D721Med (cell line): ENCODE results near the gene NEGR1.
A peak's percentile ranks its signal among the peaks of the same experiment; 100 is the strongest.

Source experiments
- DNase-seq: peaks from one replicate; pipeline ENCODE4 v3.0.0; 2011; ENCODE audit warnings: low spot score; ENCODE audit not compliant: insufficient read length
- FAIRE-seq: peaks from 2 replicates; lab custom pipeline; 2011; peaks lifted over from hg19 to GRCh38; lab: Jason Lieb, UNC
- CTCF ChIP-seq: IDR thresholded peaks from 2 replicates; pipeline ENCODE4 v1.5.1; 2012; ENCODE audit warnings: mild to moderate bottlenecking, control low read depth; ENCODE audit not compliant: insufficient read depth; ENCODE audit errors: missing control alignments

Gene NEGR1

DNA sequence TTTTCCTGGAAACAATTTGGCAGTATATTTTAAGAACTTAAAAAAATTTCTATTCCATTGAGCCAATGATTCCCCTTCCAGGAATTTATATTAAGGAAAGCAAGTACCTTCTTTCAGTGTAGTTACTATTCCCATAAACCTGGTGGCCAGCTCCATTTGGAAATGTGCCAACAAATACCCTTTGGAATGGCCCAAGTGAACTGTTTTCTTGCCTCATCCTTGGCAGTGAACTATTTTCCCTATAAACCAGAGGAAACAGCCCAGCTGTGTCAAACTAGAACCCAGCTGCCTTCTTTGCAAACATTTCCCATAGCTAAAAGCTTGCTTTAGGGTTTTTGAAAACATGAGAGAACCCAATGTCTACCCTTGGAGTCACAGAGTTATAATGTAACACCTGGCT is 496.9 kb downstream of the NEGR1 start:
- TF ChIP-seq CTCF = no peak
- DNase-seq (no peak), FAIRE-seq (peak; percentile 21)

- no peak for DNase-seq
- no peak for FAIRE-seq
- TF ChIP-seq CTCF = no peak
Measured at GRCh38 chr1:71785000-71785399, 497.3 kb downstream of the NEGR1 start.

GRCh38 chr1:71784241-71784640 is 498.1 kb downstream of the NEGR1 start:
- no peak for FAIRE-seq
- no peak for TF ChIP-seq CTCF

DNA sequence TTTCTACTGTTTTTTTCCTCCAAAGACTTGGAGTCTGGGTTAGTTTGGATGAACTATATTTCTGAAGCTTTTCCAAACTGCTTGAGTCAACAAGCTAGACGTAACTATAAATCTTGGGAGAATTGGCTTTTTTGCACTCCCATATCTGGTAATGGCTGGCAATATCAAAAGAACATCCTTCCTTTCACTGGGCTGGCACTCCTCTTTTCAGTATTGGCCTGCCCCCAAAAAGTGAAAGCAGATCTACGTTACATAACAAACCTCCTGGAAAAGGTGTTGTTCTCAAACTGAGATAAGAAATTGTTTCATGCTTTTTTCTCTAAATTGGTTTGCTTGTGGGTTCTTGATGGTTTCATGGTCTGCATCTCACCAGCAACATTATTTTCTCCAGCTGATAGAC is 499.3 kb downstream of the NEGR1 start:
- no peak for TF ChIP-seq CTCF
- DNase-seq (no peak), FAIRE-seq (no peak)

More at GRCh38 chr1:71784241-71784640, 498.1 kb downstream of the NEGR1 start:
- DNase-seq = no peak

DNA sequence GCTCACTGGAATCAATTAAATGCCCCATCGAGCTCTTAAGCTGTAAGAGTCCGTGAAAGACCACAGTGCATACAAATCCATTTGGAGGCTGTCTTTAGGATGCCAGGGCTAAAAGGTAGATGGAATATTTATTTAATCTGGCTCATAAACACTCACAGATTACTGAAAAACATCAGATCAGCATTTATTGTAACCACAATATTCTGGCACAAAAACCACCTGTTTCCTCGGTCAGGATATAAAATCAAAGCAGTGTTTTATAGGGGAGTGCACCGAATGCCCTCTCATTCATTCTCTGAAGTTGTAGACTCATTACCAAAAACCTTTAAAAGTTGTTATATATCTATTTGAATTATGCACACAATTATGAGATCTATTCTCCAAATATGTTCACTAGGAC is 500.9 kb downstream of the NEGR1 start:
- DNase-seq = no peak
- FAIRE-seq = no peak
- TF ChIP-seq CTCF = no peak

DNA sequence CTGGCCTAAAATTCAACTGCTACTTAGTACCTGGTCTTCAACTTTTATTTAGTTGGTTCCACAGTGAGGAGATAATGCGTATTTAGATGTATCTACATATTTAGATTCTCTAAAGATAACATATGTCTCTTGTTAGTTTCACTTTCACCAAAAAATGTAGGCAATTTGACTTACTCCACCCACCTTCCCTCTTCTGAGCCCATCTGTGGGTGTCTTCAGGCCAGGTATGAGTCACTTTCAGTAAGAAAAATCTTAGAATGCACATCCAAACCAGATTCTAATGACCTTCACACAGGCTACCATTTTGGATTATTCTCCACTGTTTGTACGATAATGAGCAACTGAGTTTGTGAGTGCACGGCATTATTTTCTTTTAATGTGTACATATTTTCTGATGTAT is 501.7 kb downstream of the NEGR1 start:
- TF ChIP-seq CTCF = no peak
- no peak for DNase-seq
- no peak for FAIRE-seq

DNA sequence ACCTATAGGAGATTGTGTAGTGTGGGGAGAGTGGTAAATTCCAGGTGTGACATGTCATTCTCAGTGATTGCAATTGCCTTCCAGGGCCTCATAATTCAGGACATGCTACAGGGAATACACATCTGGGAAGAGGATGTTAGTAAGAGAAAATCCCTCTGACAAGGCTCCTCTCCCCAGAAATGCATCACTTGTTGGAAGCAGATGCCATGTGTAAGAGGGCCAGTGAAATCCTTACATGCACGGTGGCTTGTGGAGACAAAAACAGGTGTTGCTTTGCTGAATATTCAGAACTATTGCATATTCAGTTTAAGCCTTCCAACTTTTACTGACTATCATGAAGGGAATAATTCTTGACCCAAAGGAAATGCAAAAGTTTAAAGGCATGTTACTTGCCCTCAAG is 503.4 kb downstream of the NEGR1 start:
- DNase-seq (no peak), FAIRE-seq (no peak)
- no peak for TF ChIP-seq CTCF
